ENCODE measurements around the gene DIPK1C. TPM values are rescaled to one million over a fixed set of nuclear protein-coding genes. Genes with fewer than 3 reads are reported as not detected.

DIPK1C gene
- total RNA-seq, 2 experiments from 2014 or later: not detected

GRCh38 chr18:74438091-74438490 lies 19.0 kb downstream of the DIPK1C start:
- H3K27ac Mint-ChIP-seq: no peak overlapping the region
- H3K4me1 Mint-ChIP-seq: no peaks in the 10 kb centered on the region
- H3K27me3 Mint-ChIP-seq: no peaks in the 10 kb centered on the region

DNA sequence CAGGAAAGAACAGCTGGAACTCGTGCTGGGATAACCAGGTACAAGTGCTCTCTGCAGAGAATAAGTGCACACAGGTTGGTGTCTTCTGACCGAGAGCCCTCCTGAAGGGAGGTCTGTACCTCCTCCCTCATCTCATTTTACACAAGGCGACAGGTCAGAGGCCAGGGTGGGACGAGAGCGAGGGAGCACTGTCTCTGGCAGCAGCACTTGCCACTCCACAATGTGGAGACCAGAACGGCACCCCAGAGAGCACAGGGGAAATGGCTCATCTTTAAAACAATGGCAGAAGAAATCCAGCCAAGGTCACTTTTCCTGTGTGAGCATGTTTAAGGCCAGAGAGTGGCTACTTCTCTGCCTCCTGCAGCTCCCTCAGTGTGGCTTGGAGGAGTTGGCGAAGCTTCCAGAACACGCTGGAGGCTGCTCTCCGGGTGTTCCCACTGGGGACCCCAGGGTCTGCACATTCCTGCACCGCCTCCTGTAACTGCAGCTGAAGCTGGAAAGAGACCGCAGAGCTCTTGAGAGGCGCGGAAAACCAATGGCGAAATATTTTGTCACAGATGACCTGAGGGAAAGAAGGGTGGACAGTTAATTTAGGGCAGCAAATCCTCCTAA lies 20.8 kb downstream of the DIPK1C start:
- Mint-ChIP-seq H3K4me3 (no peak overlapping the region), H3K36me3 (no peaks in the 10 kb centered on the region), H3K27ac (no peak overlapping the region), H3K27me3 (no peaks in the 10 kb centered on the region), H3K4me1 (no peaks in the 10 kb centered on the region), H3K9me3 (ENCODE audit: low read depth) (no peaks in the 10 kb centered on the region)
- DNase-seq: no peak
- CTCF ChIA-PET: no interaction called here
- no peak for ATAC-seq

More at GRCh38 chr18:74438091-74438490, 19.0 kb downstream of the DIPK1C start:
- Mint-ChIP-seq H3K4me3 (no peak overlapping the region), H3K9me3 (ENCODE audit: low read depth) (no peaks in the 10 kb centered on the region), H3K36me3 (no peaks in the 10 kb centered on the region)
- DNase-seq (no peak), ATAC-seq (no peak)
- CTCF ChIA-PET: no interaction called here

GRCh38 chr18:74435740-74436139 lies 21.4 kb downstream of the DIPK1C start:
- no peak for DNase-seq
- Mint-ChIP-seq H3K4me1 (no peaks in the 10 kb centered on the region), H3K27me3 (no peaks in the 10 kb centered on the region), H3K4me3 (no peak overlapping the region), H3K36me3 (no peaks in the 10 kb centered on the region), H3K9me3 (ENCODE audit: low read depth) (no peaks in the 10 kb centered on the region), H3K27ac (no peak overlapping the region)
- CTCF ChIA-PET: no interaction called here
- ATAC-seq: no peak

- no peaks in the 10 kb centered on the region for H3K9me3 Mint-ChIP-seq (ENCODE audit: low read depth)
- no peak overlapping the region for H3K4me3 Mint-ChIP-seq
- H3K4me1 Mint-ChIP-seq: no peaks in the 10 kb centered on the region
- H3K27ac Mint-ChIP-seq: no peak overlapping the region
- H3K27me3 Mint-ChIP-seq: no peaks in the 10 kb centered on the region
- H3K36me3 Mint-ChIP-seq: no peaks in the 10 kb centered on the region
- ATAC-seq (no peak), DNase-seq (no peak)
- CTCF ChIA-PET: no interaction called here
These were observed 22.6 kb downstream of the DIPK1C start for GRCh38 chr18:74434466-74434865.

- H3K27me3 Mint-ChIP-seq: no peaks in the 10 kb centered on the region
- DNase-seq: no peak
- CTCF ChIA-PET: no interaction called here
- H3K27ac Mint-ChIP-seq: no peak overlapping the region
- H3K9me3 Mint-ChIP-seq (ENCODE audit: low read depth): no peaks in the 10 kb centered on the region
- ATAC-seq: no peak
- no peaks in the 10 kb centered on the region for H3K4me1 Mint-ChIP-seq
- H3K36me3 Mint-ChIP-seq: no peaks in the 10 kb centered on the region
- H3K4me3 Mint-ChIP-seq: no peak overlapping the region
These were observed 26.1 kb downstream of the DIPK1C start for GRCh38 chr18:74430806-74431571.

DNA sequence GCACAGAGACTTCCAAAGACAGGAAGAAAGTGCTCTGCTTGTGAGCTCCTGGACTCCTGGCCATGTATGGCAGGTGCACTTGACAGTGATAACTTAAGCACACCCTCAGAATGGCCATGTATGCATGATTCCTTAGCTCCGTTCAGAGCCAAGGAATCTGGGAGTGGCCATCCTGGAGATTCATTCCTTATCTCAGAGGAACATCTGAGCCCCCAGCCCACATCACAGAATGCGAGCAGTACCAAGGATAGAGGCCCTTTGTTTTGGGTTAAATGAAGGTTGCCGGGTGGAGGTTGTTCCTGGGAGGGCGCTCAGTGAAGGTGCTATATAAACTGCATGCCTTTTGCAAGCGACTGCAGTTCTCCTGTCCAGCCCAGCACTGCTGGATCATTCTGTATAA lies 26.9 kb downstream of the DIPK1C start:
- ATAC-seq (no peak), DNase-seq (no peak)
- Mint-ChIP-seq H3K27ac (no peak overlapping the region), H3K4me1 (no peaks in the 10 kb centered on the region), H3K4me3 (no peak overlapping the region), H3K9me3 (ENCODE audit: low read depth) (no peaks in the 10 kb centered on the region), H3K27me3 (no peaks in the 10 kb centered on the region), H3K36me3 (no peaks in the 10 kb centered on the region)
- CTCF ChIA-PET: no interaction called here

DNA sequence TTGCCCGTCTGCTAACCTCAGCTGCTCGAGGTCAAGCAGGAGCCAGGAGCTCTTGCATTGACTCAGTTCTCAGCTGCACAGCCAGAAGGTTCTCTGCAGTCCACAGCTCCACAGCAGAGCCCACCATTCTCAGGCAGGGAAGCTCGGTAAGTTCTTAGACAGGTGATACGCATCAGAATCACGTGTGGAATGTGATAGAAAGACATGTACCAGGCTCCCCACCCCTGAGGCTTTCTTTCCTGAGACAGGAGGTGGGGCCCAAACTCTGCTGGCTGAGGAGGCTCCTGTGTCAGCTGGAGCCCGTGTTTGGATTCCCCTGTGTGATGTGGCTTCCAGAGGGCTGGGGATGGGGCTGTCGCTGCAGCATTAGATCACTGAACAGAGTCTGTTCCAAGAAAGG lies 28.0 kb downstream of the DIPK1C start:
- ATAC-seq (no peak), DNase-seq (no peak)
- no peak overlapping the region for H3K4me3 Mint-ChIP-seq
- no peaks in the 10 kb centered on the region for H3K9me3 Mint-ChIP-seq (ENCODE audit: low read depth)
- no peaks in the 10 kb centered on the region for H3K36me3 Mint-ChIP-seq
- no peaks in the 10 kb centered on the region for H3K27me3 Mint-ChIP-seq
- H3K27ac Mint-ChIP-seq: no peak overlapping the region
- CTCF ChIA-PET: no interaction called here
- H3K4me1 Mint-ChIP-seq: no peaks in the 10 kb centered on the region

DNA sequence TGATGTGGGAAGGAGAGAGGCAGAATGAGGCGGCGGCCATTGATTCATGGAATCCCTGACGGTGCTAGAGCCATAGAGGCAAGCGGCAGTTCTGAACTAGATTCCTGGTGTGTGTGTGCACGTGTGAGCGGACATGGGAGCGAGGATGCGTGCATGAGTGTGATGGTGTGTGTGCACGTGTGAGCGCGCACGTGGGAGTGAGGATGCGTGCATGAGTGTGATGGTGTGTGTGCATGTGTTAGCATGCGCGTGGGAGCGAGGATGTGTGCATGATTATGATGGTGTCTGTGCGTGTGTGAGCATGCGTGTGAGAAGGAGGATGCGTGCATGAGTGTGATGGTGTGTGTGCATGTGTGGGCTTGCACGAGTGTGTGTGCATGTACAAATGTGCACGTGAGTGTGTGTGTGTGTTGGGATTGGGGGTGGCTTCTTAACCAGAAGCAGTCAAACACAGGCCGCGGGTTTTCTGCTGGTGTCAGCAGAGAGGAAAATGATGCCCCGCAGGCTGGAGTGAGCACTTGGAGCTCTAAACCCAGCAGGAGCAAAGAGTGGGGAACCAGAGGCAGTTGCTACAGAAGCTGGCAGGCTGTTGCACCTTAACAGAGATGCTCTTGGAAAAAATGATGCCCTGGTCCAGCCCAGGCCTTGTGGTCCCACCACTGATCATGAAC lies 29.5 kb downstream of the DIPK1C start:
- Mint-ChIP-seq H3K4me1 (no peaks in the 10 kb centered on the region), H3K27ac (no peak overlapping the region), H3K9me3 (ENCODE audit: low read depth) (no peaks in the 10 kb centered on the region), H3K4me3 (no peak overlapping the region), H3K27me3 (no peaks in the 10 kb centered on the region), H3K36me3 (no peaks in the 10 kb centered on the region)
- CTCF ChIA-PET: no interaction called here
- no peak for ATAC-seq
- DNase-seq: no peak

DNA sequence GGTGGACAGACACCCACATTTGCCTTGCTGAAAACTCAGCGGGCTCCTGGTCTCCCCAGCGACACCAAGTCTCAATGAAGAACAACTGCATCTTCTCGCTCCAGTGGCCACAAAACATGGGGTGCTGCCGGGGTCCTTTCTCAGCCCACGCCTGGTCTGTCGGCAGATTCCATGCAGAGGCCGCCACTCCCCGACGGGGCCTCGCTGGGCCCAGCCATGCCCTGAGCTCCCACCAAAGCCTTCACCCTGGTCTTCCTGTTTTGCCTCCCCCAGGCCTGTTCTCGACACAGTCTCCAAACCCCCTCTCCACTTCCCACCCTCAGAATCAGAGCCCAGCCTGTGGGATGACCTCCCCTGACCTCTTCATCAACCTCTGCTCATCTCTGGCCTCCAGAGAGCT lies 31.2 kb downstream of the DIPK1C start:
- Mint-ChIP-seq H3K4me3 (no peak overlapping the region), H3K9me3 (ENCODE audit: low read depth) (no peaks in the 10 kb centered on the region), H3K27me3 (peaks cover 2% of the 10 kb centered on the region), H3K27ac (no peak overlapping the region), H3K4me1 (no peaks in the 10 kb centered on the region), H3K36me3 (no peaks in the 10 kb centered on the region)
- CTCF ChIA-PET: no interaction called here
- ATAC-seq: no peak
- no peak for DNase-seq

- Mint-ChIP-seq H3K4me3 (no peak overlapping the region), H3K36me3 (no peaks in the 10 kb centered on the region), H3K27ac (no peak overlapping the region), H3K9me3 (ENCODE audit: low read depth) (no peaks in the 10 kb centered on the region), H3K27me3 (peaks cover 2% of the 10 kb centered on the region), H3K4me1 (no peaks in the 10 kb centered on the region)
- CTCF ChIA-PET: no interaction called here
- ATAC-seq: no peak
- no peak for DNase-seq
These were observed 31.9 kb downstream of the DIPK1C start for GRCh38 chr18:74425161-74425560.

DNA sequence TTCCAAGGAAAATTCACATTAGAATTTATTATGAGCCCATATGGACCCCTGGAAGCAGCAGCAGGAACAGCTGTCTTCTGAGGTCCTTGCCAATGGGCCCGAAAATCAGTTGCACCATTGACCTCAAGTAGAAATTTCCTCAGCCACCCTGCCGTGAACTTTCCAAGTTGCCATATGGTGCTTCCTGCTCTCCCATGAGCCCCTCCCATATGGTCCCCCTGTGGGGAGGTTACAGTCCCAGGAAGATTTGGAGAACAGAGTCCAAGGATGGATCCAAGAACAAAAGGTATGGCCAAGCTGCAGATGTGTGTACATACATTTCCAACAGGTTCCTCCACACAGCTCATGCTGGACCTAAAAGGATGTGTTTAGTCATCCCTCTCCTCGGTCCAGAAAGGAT lies 34.6 kb downstream of the DIPK1C start:
- no peaks in the 10 kb centered on the region for H3K36me3 Mint-ChIP-seq
- no peak for ATAC-seq
- no peak overlapping the region for H3K27ac Mint-ChIP-seq
- CTCF ChIA-PET: no interaction called here
- no peak for DNase-seq
- H3K4me3 Mint-ChIP-seq: no peak overlapping the region
- no peaks in the 10 kb centered on the region for H3K4me1 Mint-ChIP-seq
- H3K27me3 Mint-ChIP-seq: peaks cover 7% of the 10 kb centered on the region
- no peaks in the 10 kb centered on the region for H3K9me3 Mint-ChIP-seq (ENCODE audit: low read depth)

DNA sequence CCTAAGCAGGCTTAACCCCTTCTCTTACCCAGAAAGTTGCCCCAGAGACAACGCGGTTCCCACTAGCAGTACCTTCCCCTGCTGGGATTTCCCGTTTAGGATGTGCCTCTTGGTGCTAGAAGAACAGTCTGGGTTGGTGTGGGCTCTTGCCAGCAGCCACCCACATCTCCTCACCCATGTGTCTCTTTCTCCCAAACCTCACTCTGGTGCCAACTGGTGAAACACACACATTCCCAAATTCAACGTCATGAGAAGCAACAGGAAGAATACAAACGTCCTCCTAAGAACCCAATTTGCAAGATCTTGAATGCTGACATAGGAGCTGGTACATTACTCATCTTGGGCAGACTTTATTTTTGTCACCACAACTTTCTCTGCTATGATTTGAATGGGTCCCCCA lies 36.2 kb downstream of the DIPK1C start:
- H3K4me3 Mint-ChIP-seq: no peak overlapping the region
- H3K36me3 Mint-ChIP-seq: no peaks in the 10 kb centered on the region
- H3K4me1 Mint-ChIP-seq: no peaks in the 10 kb centered on the region
- peaks cover 7% of the 10 kb centered on the region for H3K27me3 Mint-ChIP-seq
- H3K27ac Mint-ChIP-seq: no peak overlapping the region
- DNase-seq: no peak
- ATAC-seq: no peak
- H3K9me3 Mint-ChIP-seq (ENCODE audit: low read depth): no peaks in the 10 kb centered on the region
- CTCF ChIA-PET: no interaction called here

- H3K27ac Mint-ChIP-seq: no peak overlapping the region
- DNase-seq (no peak), ATAC-seq (no peak)
- H3K9me3 Mint-ChIP-seq (ENCODE audit: low read depth): no peaks in the 10 kb centered on the region
- H3K36me3 Mint-ChIP-seq: no peaks in the 10 kb centered on the region
- CTCF ChIA-PET: no interaction called here
- H3K4me1 Mint-ChIP-seq: no peaks in the 10 kb centered on the region
- H3K27me3 Mint-ChIP-seq: peaks cover 7% of the 10 kb centered on the region
- no peak overlapping the region for H3K4me3 Mint-ChIP-seq
These were observed 36.6 kb downstream of the DIPK1C start for GRCh38 chr18:74420481-74420880.

GRCh38 chr18:74419761-74420160 lies 37.3 kb downstream of the DIPK1C start:
- H3K36me3 Mint-ChIP-seq: no peaks in the 10 kb centered on the region
- no peaks in the 10 kb centered on the region for H3K9me3 Mint-ChIP-seq (ENCODE audit: low read depth)
- H3K27ac Mint-ChIP-seq: no peak overlapping the region
- H3K4me1 Mint-ChIP-seq: no peaks in the 10 kb centered on the region
- DNase-seq (no peak), ATAC-seq (no peak)
- H3K27me3 Mint-ChIP-seq: peaks cover 9% of the 10 kb centered on the region
- H3K4me3 Mint-ChIP-seq: no peak overlapping the region
- CTCF ChIA-PET: no interaction called here

Data from activated CD8-positive, alpha-beta memory T cell treated with anti-CD3 and anti-CD28 coated beads, Interleukin-2, amount 10 ng/mL, durations not matched to agents 7 days and 5 days (primary cell).